22Rv1 (cell line): ENCODE results near the gene SLC16A5.

Experiments used
- H3K27ac ChIP-seq: fragments of 450-650 bp; 2 replicates; pipeline ENCODE4 v1.5.1; 2017
- ZFX ChIP-seq: fragments of 450-650 bp; IDR thresholded peaks from 2 replicates; pipeline ENCODE4 v1.6.1; 2017; ENCODE audit warnings: antibody characterized with exemption, borderline replicate concordance
- TF ChIP-seq, protein P1 (sequence below): fragments of 450-650 bp; IDR thresholded peaks from 2 replicates; pipeline ENCODE4 v1.5.1; 2017; ENCODE audit warnings: mild to moderate bottlenecking

The SLC16A5 gene

DNA sequence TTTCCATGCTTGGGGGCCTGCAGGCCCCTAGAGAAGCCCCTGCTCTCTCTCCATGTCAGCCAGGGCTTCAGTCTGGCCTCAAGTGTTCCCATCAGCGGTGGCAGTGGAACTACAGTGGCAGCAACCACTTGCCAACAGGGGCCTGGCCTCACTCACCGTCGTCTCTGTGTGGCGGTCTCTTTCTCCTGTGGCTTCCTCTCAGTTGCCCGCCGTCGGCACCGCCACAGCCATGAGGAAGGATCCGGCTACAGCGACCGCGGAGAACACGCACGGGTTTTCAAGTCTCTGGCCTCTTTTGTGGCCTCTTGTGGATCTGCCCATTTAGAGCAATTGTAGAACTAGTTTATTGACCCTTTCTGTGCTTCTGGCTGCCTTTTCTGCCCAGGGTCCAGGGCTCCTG is 30.6 kb downstream of the SLC16A5 start:
- no peak for TF ChIP-seq ZFX
- TF ChIP-seq, protein P1, sequence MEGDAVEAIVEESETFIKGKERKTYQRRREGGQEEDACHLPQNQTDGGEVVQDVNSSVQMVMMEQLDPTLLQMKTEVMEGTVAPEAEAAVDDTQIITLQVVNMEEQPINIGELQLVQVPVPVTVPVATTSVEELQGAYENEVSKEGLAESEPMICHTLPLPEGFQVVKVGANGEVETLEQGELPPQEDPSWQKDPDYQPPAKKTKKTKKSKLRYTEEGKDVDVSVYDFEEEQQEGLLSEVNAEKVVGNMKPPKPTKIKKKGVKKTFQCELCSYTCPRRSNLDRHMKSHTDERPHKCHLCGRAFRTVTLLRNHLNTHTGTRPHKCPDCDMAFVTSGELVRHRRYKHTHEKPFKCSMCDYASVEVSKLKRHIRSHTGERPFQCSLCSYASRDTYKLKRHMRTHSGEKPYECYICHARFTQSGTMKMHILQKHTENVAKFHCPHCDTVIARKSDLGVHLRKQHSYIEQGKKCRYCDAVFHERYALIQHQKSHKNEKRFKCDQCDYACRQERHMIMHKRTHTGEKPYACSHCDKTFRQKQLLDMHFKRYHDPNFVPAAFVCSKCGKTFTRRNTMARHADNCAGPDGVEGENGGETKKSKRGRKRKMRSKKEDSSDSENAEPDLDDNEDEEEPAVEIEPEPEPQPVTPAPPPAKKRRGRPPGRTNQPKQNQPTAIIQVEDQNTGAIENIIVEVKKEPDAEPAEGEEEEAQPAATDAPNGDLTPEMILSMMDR = no peak
- no peak overlapping the region for H3K27ac ChIP-seq

DNA sequence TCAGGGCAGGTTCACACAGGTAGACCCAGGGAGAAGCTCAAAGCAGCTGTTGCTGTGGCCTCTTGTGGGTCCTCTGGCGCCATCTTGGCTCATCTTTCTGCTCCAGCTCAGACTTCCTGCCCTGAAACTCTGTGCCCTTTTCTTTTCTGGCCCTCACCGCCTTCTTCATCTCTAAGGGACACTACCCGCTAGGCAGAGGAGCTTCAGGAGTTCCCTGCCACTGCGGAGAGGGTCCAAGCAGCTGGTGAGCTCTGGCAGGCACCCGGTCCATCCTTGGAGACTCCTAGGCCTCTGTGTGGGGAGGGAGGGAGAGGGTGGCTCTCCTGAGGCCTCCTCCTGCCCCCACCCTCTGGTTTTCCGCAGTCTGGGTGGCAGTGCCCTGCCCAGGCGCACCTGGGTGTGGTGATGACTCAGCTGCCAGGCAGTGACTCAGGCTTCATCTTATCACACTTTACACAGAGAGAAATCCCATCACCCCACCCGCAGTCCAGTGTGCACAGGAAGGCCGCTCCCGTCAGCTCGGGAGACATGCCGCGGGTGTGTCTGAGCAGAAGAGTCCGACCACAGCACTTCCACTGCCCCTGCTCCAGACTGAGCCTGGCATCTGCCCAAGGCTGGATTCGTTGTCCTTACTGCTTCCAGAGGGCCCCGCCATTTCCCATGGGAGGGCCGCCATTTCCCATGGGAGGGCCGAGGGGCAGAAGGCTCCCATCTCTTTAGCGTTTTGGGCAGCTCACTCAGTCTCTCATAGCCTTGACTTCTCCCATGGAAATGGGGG is 36.5 kb downstream of the SLC16A5 start:
- H3K27ac ChIP-seq = peak overlapping the region; percentile 77
- TF ChIP-seq, protein P1 = 0 out of 2 replicates have a peak, but pooled peaks have one; percentile 9
- no peak for TF ChIP-seq ZFX

DNA sequence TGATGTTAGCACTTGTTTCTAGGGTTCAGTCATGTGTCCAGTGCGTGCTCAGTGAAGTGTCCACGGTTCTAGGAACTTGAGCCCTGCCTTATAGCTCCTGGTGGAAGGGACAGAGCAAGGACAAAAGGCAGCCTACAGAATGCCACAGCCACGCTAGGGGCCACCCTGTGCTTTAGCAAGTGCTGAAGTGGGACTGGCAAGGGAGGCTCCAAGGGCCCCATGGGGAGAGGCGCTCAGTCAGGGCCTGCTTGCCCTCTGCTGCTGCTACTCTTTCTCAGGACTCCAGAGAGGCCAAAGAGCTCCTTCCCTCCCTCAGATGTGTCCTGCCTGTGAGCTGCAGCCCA is 37.0 kb downstream of the SLC16A5 start:
- TF ChIP-seq, protein P1 = no peak
- no peak for TF ChIP-seq ZFX
- H3K27ac ChIP-seq = peak overlapping the region; percentile 77

DNA sequence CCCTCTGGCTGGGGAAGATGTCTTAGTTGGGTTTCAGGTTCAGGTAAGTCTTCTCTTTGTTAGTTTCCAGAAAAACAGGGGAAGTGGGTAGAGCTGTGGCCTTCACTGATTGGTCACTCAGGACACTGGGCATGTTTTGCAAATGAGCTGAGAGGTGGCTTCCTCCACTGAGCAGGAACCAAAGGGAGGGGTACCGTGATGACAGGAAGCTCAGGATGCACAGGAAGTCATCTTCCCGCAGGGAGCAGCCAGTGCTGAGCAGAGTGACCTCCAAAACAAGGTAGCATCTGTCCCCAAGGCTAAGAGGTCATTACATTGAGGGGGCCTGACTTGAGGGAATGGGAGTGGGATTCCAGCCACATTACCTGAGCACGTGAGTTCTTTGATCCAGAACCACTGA is 38.2 kb downstream of the SLC16A5 start:
- TF ChIP-seq, protein P1 = no peak
- no peak for TF ChIP-seq ZFX
- 0 out of 2 replicates have a peak overlapping the region, but pooled peaks have one; percentile 7 for H3K27ac ChIP-seq

DNA sequence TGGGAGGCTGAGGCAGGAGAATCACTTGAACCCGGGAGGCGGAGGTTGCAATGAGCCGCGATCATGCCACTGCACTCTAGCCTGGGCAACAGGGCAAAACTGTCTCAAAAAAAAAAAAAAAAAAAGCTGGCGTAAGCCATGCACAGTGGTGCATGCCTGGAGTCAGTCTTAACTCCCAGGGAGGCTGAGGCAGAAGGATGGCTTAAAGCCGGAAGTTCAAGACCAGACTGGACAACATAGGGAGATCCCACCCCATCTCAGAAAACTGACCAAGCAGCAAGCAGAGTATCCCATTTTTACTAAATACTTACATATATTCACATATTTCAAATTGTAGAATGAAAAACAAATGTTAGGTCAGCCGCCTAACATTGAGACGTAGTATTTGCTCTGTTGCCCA is 39.2 kb downstream of the SLC16A5 start:
- no peak for TF ChIP-seq ZFX
- TF ChIP-seq, protein P1 = no peak
- H3K27ac ChIP-seq = no peak overlapping the region

DNA sequence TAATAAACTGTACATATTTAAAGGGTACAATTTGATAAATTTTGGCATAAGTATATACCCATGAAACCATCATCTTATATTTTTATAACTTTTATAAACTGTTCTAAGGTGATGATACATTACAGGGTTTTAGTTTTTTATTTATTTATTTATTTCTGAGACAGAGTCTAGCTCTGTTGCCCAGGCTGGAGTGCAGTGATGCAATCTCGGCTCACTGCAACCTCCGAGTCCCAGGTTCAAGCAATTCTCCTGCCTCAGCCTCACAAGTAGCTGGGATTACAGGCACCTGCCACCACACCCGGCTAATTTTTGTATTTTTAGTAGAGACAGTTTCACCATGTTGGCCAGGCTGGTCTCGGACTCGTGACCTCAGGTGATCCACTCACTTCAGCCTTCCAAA is 40.2 kb downstream of the SLC16A5 start:
- H3K27ac ChIP-seq = 0 out of 2 replicates have a peak overlapping the region, but pooled peaks have one; percentile 12

DNA sequence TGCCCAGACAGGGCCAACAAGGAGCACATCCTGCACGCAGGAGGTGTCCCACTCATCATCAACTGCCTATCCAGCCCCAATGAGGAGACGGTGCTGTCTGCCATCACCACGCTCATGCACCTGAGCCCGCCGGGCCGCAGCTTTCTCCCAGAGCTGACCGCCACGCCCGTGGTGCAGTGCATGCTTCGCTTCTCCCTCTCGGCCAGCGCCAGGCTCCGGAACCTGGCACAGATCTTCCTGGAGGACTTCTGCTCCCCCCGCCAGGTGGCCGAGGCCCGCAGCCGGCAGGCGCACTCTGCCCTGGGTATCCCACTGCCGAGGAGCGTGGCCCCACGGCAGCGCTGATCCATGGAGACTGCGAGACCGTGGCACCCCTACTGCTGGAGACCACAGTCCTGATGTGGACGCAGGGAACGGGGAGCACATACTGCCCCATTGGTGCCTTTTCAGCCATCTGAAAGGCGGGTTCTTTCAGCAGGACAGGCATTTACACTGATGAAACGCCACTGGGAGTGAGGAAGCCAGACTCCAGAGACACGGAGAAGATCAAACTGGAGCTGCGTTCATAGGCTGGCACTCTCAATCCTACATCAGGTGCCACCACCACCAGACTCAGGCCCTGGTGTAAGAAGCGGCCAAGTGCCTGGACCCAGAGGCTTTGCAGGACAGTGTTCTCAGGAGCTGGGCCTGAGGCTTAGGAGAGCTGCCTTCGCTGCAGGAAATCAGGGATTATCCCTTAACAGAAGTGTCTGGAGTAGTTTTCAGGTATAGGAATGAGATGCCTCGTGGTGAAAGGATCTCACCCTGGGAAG is 41.1 kb downstream of the SLC16A5 start:
- H3K27ac ChIP-seq = peak overlapping the region; percentile 90

More for the DNA sequence above, 41.1 kb downstream of the SLC16A5 start:
- TF ChIP-seq ZFX = no peak
- TF ChIP-seq, protein P1 = no peak
